OCI-LY7 (cell line): Measurements from ENCODE around the gene ZNF627. TPM values are rescaled to one million over a fixed set of nuclear protein-coding genes. Genes with fewer than 3 reads are reported as not detected.

Source experiments
- BruUV-seq: library from RNA; stranded (reverse); fragments of 400-500 nt; replicated peaks from 2 replicates; lab custom pipeline; 2021; lab: Mats Ljungman, UMichigan
- CTCF ChIA-PET: fragments of 300-600 bp; sonication (Branson Sonifier 250); formaldehyde crosslinking; loops from one replicate; lab custom pipeline; 2022; ENCODE audit warnings: antibody characterized with exemption; ENCODE audit not compliant: unreplicated experiment; lab: Charles Lee
- POLR2A ChIA-PET: fragments of 300-600 bp; sonication (Branson Sonifier 250); formaldehyde crosslinking; loops from one replicate; lab custom pipeline; 2022; ENCODE audit warnings: antibody characterized with exemption; lab: Charles Lee
- DNase-seq: peaks from one replicate; pipeline ENCODE4 v3.0.0-alpha.2; 2015; ENCODE audit warnings: low spot score
- H2AFZ ChIP-seq: fragments of 200-600 bp; sonication (generic), shearing (Covaris generic); 2 replicates; pipeline ENCODE4 v1.6.1; 2014; ENCODE audit warnings: mild to moderate bottlenecking, antibody characterized with exemption, low read length, moderate library complexity
- H3K27ac ChIP-seq: fragments of 200-600 bp; sonication (generic); 2 replicates; pipeline ENCODE4 v1.5.1; 2014; ENCODE audit warnings: mixed run types, low read depth, mild to moderate bottlenecking, moderate library complexity, low read length, inconsistent platforms; ENCODE audit not compliant: poor library complexity, severe bottlenecking
- H3K36me3 ChIP-seq: fragments of 200-600 bp; sonication (generic); 2 replicates; pipeline ENCODE4 v1.6.1; 2014; ENCODE audit warnings: mild to moderate bottlenecking, antibody characterized with exemption, low read length, moderate library complexity, mixed read lengths; ENCODE audit not compliant: insufficient read depth
- H3K4me1 ChIP-seq: fragments of 200-600 bp; sonication (generic); 2 replicates; pipeline ENCODE4 v1.5.1; 2014; ENCODE audit warnings: mild to moderate bottlenecking, low read length; ENCODE audit not compliant: insufficient read depth, poor library complexity, severe bottlenecking
- H3K4me2 ChIP-seq: fragments of 200-600 bp; sonication (generic); 2 replicates; pipeline ENCODE4 v1.6.1; 2014; ENCODE audit warnings: mild to moderate bottlenecking, low read length
- H3K4me3 ChIP-seq: fragments of 200-600 bp; sonication (generic); 2 replicates; pipeline ENCODE4 v1.5.1; 2014; ENCODE audit warnings: mild to moderate bottlenecking, low read depth, low read length; ENCODE audit not compliant: poor library complexity, severe bottlenecking
- H3K79me2 ChIP-seq: fragments of 200-600 bp; sonication (generic); 2 replicates; pipeline ENCODE4 v1.6.1; 2016; ENCODE audit warnings: low read depth, mild to moderate bottlenecking, low read length, moderate library complexity, mixed read lengths; ENCODE audit not compliant: insufficient read depth
- H3K9me2 ChIP-seq: fragments of 200-600 bp; sonication (generic); 2 replicates; pipeline ENCODE4 v1.6.1; 2016; ENCODE audit warnings: mild to moderate bottlenecking, low read length, mixed read lengths; ENCODE audit not compliant: insufficient read depth
- H3K9me3 ChIP-seq: fragments of 200-600 bp; sonication (generic); 2 replicates; pipeline ENCODE4 v1.6.1; 2014; ENCODE audit warnings: mild to moderate bottlenecking, mixed run types, low read length, mixed read lengths
- H4K20me1 ChIP-seq: fragments of 200-600 bp; sonication (generic); 2 replicates; pipeline ENCODE4 v1.6.1; 2014; ENCODE audit warnings: mild to moderate bottlenecking, antibody characterized with exemption, low read length, moderate library complexity, mixed read lengths; ENCODE audit not compliant: insufficient read depth
- EZH2phosphoT487 ChIP-seq: fragments of 200-600 bp; sonication (generic); IDR thresholded peaks from 2 replicates; pipeline ENCODE4 v1.6.1; 2018; ENCODE audit warnings: low read depth, borderline replicate concordance, mild to moderate bottlenecking, mixed run types, antibody characterized with exemption, low read length, moderate library complexity, mixed read lengths
- intact Hi-C: fragments of 100-400 bp; cut with micrococcal nuclease; formaldehyde crosslinking; loops from one replicate; pipeline ENCODE4 v1.10.0; 2022; ENCODE audit not compliant: unreplicated experiment
- total RNA-seq, 2 experiments: library from RNA; depleted of rRNA in 1 of 2; stranded (reverse); fragments of >200 nt in 1 of 2; shearing (Covaris generic) in 1 of 2; gene quantifications; 2 replicates each; pipeline ENCODE4 v1.2.3, GENCODE V29; 2014 to 2022
- TF ChIP-seq, protein P1 (sequence below): fragments of 200-600 bp; sonication (generic); conservative IDR thresholded peaks from 2 replicates; pipeline ENCODE4 v1.5.1; 2014; ENCODE audit warnings: mild to moderate bottlenecking, antibody characterized with exemption, low read length, moderate library complexity, mixed read lengths

ZNF627 gene
- total RNA-seq, 2 experiments from 2014 or later = 11.0 to 16.8 TPM

- TF ChIP-seq EZH2phosphoT487 = no peak
- TF ChIP-seq, protein P1, sequence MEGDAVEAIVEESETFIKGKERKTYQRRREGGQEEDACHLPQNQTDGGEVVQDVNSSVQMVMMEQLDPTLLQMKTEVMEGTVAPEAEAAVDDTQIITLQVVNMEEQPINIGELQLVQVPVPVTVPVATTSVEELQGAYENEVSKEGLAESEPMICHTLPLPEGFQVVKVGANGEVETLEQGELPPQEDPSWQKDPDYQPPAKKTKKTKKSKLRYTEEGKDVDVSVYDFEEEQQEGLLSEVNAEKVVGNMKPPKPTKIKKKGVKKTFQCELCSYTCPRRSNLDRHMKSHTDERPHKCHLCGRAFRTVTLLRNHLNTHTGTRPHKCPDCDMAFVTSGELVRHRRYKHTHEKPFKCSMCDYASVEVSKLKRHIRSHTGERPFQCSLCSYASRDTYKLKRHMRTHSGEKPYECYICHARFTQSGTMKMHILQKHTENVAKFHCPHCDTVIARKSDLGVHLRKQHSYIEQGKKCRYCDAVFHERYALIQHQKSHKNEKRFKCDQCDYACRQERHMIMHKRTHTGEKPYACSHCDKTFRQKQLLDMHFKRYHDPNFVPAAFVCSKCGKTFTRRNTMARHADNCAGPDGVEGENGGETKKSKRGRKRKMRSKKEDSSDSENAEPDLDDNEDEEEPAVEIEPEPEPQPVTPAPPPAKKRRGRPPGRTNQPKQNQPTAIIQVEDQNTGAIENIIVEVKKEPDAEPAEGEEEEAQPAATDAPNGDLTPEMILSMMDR = no peak
- intact Hi-C loops = no loop called here
- BruUV-seq = no TSS peak
- no peak for DNase-seq
- H3K4me2 ChIP-seq = no peak overlapping the region
- H3K4me1 ChIP-seq = peaks cover 24% of the 10 kb centered on the region
- no peaks in the 10 kb centered on the region for H3K9me2 ChIP-seq
- no peak overlapping the region for H3K4me3 ChIP-seq
- H4K20me1 ChIP-seq = no peaks in the 10 kb centered on the region
- peaks cover 12% of the 10 kb centered on the region; the same call in 1 of the 2 replicates for H3K79me2 ChIP-seq
- H3K36me3 ChIP-seq = 0 out of 2 replicates have a peak, but pooled peaks cover 2% of the 10 kb centered on the region
- no peak overlapping the region for H2AFZ ChIP-seq
- POLR2A ChIA-PET = interaction anchor here (0.7 to 0.9 kb wide), 2 partner anchors 44 to 181 kb away, joined by 3 read pairs; no protein-coding TSS in a partner anchor
- no peaks in the 10 kb centered on the region for H3K9me3 ChIP-seq
- CTCF ChIA-PET = no interaction called here
- no peak overlapping the region for H3K27ac ChIP-seq
These were observed 3.2 kb upstream of the ZNF627 start for GRCh38 chr19:11594084-11594483.

GRCh38 chr19:11596156-11596555 lies 1.1 kb upstream of the ZNF627 start:
- Histone ChIP-seq H2AFZ (no peak overlapping the region), H3K36me3 (0 out of 2 replicates have a peak, but pooled peaks cover 5% of the 10 kb centered on the region), H3K4me3 (no peak overlapping the region), H3K9me3 (no peaks in the 10 kb centered on the region), H3K4me1 (peaks cover 37% of the 10 kb centered on the region), H3K79me2 (peaks cover 12% of the 10 kb centered on the region; the same call in 1 of the 2 replicates), H3K4me2 (no peak overlapping the region), H3K27ac (no peak overlapping the region), H4K20me1 (no peaks in the 10 kb centered on the region), H3K9me2 (no peaks in the 10 kb centered on the region)
- DNase-seq = no peak
- TF ChIP-seq, protein P1 = no peak
- TF ChIP-seq EZH2phosphoT487 = no peak
- POLR2A ChIA-PET = interaction anchor here (0.6 kb wide), 1 partner anchor 62 kb away, joined by 6 read pairs; no protein-coding TSS in a partner anchor
- CTCF ChIA-PET = no interaction called here
- no TSS peak for BruUV-seq
- intact Hi-C loops = no loop called here

- no peak for DNase-seq
- peak overlapping the region; percentile 62 for H2AFZ ChIP-seq
- ChIA-PET POLR2A (interaction anchor here (0.8 kb wide), 1 partner anchor 54 kb away, joined by 4 read pairs; no protein-coding TSS in a partner anchor), CTCF (no interaction called here)
- 0 out of 2 replicates have a peak, but pooled peaks cover 5% of the 10 kb centered on the region for H3K36me3 ChIP-seq
- no peaks in the 10 kb centered on the region for H4K20me1 ChIP-seq
- H3K4me3 ChIP-seq = peak overlapping the region; percentile 90
- TSS peak; percentile 73 for BruUV-seq
- peaks cover 12% of the 10 kb centered on the region; the same call in 1 of the 2 replicates for H3K79me2 ChIP-seq
- H3K27ac ChIP-seq = peak overlapping the region; percentile 44
- peaks cover 37% of the 10 kb centered on the region for H3K4me1 ChIP-seq
- no peaks in the 10 kb centered on the region for H3K9me2 ChIP-seq
- TF ChIP-seq, protein P1 = no peak
- no peak for TF ChIP-seq EZH2phosphoT487
- intact Hi-C loops = no loop called here
- H3K9me3 ChIP-seq = no peaks in the 10 kb centered on the region
- H3K4me2 ChIP-seq = peak overlapping the region; percentile 100
These were observed 810 bp downstream of the ZNF627 start for GRCh38 chr19:11598103-11598483.
